ENCODE data around the gene ZNF775.

Gene ZNF775

DNA sequence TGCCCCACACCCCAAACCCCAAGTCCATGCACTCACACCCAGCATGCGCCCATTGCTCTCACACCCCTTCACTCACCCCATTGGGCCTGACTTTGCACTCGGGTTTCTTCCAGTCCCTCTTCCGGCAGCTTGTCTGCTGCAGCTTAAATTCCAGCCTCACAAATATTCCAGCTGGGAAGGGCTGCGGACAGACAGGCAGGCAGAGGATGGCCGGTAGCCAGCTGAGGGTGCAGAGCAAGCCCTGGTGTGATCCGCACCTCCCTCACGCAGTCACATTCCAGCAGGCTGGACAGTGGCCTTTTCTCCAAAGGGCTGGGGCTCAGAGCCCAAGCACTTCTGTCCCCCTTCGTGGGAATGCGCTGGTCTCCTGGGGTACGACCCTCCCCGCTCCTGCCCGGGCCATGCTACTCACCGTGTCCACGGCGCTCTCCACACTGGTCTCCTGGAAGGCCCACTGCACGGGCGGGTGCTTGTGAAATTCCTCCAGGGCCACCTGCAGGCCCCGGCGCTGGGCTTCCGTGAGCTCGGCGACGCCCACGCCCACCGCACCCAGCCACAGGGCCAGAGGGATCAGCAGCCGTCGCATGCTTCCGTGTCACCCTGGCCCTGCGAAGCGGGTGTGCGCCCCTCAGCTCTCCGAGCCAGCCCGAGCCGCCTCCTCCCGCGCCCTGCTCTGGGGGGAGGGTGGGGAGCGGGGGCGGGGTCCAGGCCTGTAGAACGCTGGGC, 38.9 kb upstream of the ZNF775 start:
- TF ChIP-seq ZNF70 (CRISPR knock-in tag; IDR thresholded peaks at IDR 0.05), result no peak
- TF ChIP-seq ZNF565 (CRISPR knock-in tag; conservative IDR thresholded peaks at IDR 0.05; ENCODE audit: low read depth), result no peak
- TF ChIP-seq, protein P1, sequence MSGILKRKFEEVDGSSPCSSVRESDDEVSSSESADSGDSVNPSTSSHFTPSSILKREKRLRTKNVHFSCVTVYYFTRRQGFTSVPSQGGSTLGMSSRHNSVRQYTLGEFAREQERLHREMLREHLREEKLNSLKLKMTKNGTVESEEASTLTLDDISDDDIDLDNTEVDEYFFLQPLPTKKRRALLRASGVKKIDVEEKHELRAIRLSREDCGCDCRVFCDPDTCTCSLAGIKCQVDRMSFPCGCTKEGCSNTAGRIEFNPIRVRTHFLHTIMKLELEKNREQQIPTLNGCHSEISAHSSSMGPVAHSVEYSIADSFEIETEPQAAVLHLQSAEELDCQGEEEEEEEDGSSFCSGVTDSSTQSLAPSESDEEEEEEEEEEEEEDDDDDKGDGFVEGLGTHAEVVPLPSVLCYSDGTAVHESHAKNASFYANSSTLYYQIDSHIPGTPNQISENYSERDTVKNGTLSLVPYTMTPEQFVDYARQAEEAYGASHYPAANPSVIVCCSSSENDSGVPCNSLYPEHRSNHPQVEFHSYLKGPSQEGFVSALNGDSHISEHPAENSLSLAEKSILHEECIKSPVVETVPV (CRISPR knock-in tag; IDR thresholded peaks at IDR 0.05), result no peak
- no peak for TF ChIP-seq ARNTL (CRISPR knock-in tag; IDR thresholded peaks at IDR 0.05; ENCODE audit: borderline replicate concordance, low read depth)
- TF ChIP-seq SNAI2 (CRISPR knock-in tag; IDR thresholded peaks at IDR 0.05), result no peak
- no peak for TF ChIP-seq TCF4 (CRISPR knock-in tag; IDR thresholded peaks at IDR 0.05; ENCODE audit: borderline replicate concordance)
- TF ChIP-seq, protein P2, sequence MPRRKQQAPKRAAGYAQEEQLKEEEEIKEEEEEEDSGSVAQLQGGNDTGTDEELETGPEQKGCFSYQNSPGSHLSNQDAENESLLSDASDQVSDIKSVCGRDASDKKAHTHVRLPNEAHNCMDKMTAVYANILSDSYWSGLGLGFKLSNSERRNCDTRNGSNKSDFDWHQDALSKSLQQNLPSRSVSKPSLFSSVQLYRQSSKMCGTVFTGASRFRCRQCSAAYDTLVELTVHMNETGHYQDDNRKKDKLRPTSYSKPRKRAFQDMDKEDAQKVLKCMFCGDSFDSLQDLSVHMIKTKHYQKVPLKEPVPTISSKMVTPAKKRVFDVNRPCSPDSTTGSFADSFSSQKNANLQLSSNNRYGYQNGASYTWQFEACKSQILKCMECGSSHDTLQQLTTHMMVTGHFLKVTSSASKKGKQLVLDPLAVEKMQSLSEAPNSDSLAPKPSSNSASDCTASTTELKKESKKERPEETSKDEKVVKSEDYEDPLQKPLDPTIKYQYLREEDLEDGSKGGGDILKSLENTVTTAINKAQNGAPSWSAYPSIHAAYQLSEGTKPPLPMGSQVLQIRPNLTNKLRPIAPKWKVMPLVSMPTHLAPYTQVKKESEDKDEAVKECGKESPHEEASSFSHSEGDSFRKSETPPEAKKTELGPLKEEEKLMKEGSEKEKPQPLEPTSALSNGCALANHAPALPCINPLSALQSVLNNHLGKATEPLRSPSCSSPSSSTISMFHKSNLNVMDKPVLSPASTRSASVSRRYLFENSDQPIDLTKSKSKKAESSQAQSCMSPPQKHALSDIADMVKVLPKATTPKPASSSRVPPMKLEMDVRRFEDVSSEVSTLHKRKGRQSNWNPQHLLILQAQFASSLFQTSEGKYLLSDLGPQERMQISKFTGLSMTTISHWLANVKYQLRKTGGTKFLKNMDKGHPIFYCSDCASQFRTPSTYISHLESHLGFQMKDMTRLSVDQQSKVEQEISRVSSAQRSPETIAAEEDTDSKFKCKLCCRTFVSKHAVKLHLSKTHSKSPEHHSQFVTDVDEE (CRISPR knock-in tag; IDR thresholded peaks at IDR 0.05), result no peak
- no peak for TF ChIP-seq ESRRG (CRISPR knock-in tag; IDR thresholded peaks at IDR 0.05)
- no peak for TF ChIP-seq CSDC2 (CRISPR knock-in tag; IDR thresholded peaks at IDR 0.05)
- no peak for TF ChIP-seq BACH2 (CRISPR knock-in tag; IDR thresholded peaks at IDR 0.05; ENCODE audit: borderline replicate concordance)
- no peak for TF ChIP-seq ZNF8 (CRISPR knock-in tag; IDR thresholded peaks at IDR 0.05)
- TF ChIP-seq ISL1 (CRISPR knock-in tag; IDR thresholded peaks at IDR 0.05), result no peak
- TF ChIP-seq PPARA (CRISPR knock-in tag; IDR thresholded peaks at IDR 0.05; ENCODE audit: borderline replicate concordance), result no peak
- no peak for TF ChIP-seq RARB (CRISPR knock-in tag; IDR thresholded peaks at IDR 0.05)
- no peak for TF ChIP-seq OSR1 (CRISPR knock-in tag; IDR thresholded peaks at IDR 0.05)
- TF ChIP-seq GLIS3 (CRISPR knock-in tag; IDR thresholded peaks at IDR 0.05), result no peak
- no peak for TF ChIP-seq ZC3H10 (CRISPR knock-in tag; IDR thresholded peaks at IDR 0.05)
- TF ChIP-seq, protein P3, sequence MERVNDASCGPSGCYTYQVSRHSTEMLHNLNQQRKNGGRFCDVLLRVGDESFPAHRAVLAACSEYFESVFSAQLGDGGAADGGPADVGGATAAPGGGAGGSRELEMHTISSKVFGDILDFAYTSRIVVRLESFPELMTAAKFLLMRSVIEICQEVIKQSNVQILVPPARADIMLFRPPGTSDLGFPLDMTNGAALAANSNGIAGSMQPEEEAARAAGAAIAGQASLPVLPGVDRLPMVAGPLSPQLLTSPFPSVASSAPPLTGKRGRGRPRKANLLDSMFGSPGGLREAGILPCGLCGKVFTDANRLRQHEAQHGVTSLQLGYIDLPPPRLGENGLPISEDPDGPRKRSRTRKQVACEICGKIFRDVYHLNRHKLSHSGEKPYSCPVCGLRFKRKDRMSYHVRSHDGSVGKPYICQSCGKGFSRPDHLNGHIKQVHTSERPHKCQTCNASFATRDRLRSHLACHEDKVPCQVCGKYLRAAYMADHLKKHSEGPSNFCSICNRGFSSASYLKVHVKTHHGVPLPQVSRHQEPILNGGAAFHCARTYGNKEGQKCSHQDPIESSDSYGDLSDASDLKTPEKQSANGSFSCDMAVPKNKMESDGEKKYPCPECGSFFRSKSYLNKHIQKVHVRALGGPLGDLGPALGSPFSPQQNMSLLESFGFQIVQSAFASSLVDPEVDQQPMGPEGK (CRISPR knock-in tag; IDR thresholded peaks at IDR 0.05; ENCODE audit: borderline replicate concordance), result no peak

DNA sequence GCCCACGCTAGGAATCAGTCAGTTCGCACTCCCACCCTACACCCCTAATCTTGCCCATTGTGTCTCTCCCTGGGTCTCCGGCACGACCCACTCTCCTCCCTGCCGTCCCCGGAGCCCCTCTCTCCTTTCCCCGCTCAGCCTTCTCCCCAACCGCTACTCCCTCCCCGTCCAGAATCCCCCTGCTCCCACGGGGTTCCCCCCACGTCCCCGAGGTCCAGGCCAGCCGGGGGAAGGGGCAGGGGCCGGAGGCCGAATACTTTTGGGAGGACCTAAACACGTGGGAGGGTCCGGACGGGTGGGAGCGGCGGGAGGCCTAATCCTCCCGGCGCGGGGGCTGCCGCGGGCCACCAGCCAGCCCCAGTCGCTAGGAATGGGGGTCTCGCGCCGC, 38.3 kb upstream of the ZNF775 start:
- no peak for ATAC-seq

More for the DNA sequence above, 38.9 kb upstream of the ZNF775 start:
- ATAC-seq, result no peak

More for the DNA sequence above, 38.3 kb upstream of the ZNF775 start:
- TF ChIP-seq ZFP3 (CRISPR knock-in tag; IDR thresholded peaks at IDR 0.05) (no peak), SNAI2 (CRISPR knock-in tag; IDR thresholded peaks at IDR 0.05) (no peak), ESRRG (CRISPR knock-in tag; IDR thresholded peaks at IDR 0.05) (no peak), OSR1 (CRISPR knock-in tag; IDR thresholded peaks at IDR 0.05) (no peak)
- TF ChIP-seq, protein P1 (CRISPR knock-in tag; IDR thresholded peaks at IDR 0.05), result no peak
- TF ChIP-seq, protein P4, sequence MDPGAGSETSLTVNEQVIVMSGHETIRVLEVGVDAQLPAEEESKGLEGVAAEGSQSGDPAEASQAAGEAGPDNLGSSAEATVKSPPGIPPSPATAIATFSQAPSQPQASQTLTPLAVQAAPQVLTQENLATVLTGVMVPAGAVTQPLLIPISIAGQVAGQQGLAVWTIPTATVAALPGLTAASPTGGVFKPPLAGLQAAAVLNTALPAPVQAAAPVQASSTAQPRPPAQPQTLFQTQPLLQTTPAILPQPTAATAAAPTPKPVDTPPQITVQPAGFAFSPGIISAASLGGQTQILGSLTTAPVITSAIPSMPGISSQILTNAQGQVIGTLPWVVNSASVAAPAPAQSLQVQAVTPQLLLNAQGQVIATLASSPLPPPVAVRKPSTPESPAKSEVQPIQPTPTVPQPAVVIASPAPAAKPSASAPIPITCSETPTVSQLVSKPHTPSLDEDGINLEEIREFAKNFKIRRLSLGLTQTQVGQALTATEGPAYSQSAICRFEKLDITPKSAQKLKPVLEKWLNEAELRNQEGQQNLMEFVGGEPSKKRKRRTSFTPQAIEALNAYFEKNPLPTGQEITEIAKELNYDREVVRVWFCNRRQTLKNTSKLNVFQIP (CRISPR knock-in tag; IDR thresholded peaks at IDR 0.05; ENCODE audit: borderline replicate concordance, low read depth), result no peak
- TF ChIP-seq, protein P2 (CRISPR knock-in tag; IDR thresholded peaks at IDR 0.05), result no peak
